NCI-H2196 (cell line): ENCODE results near the gene PRR15L.
"Not testable (repeated sequence)": the region's sequence is repeated elsewhere in the genome, so short reads cannot be mapped to it uniquely, and the experiment has no call there.

Source experiments
- DNase-seq: peaks from one replicate; lab custom pipeline; 2025; ENCODE audit not compliant: unreplicated experiment; lab: John Stamatoyannopoulos, UW

PRR15L gene

DNA sequence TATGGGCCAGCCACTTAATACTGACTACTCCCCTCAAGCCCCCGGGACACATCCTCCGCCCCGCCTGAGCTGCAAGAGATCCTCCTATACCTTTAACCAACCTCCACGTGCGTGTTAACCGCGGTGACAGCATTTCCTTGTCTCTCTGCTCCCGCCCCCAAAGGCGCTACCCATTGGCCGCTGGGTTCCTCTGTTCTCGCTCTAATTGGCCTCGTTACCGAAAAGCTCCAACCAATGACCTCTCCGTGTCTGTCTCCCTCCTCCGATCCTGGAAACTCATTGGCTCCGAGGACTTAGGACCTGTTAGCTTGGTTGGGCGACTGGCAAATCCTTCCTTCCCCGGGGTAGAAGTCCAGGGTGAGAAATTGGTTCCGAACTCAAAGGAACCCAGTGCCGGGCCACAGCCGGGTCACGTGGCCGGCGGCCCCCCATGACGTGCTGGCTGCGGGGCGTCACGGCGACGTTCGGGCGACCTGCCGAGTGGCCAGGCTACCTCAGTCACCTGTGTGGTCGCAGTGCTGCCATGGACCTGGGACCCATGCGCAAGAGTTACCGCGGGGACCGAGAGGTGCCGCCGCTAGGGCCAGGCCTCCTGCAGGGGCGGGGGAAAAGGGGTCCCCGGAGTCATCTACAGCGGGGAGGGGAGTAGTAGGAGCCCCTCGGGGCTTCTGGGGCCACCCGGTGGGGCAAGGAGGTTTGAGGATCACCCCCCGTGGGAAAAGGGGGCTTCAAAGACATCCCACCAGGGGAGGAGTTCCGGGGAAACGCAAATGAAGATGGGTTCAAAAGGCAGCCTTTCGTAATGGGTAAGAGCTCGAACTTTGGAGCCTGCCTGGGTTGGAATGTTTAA, 16.2 kb downstream of the PRR15L start, which contains the start of gene PNPO:
PNPO (plus strand) TSS at position 326 of the 850 bp plus-strand sequence; CDS start at position 431, 105 bp downstream.
- peak; percentile 99 for DNase-seq

DNA sequence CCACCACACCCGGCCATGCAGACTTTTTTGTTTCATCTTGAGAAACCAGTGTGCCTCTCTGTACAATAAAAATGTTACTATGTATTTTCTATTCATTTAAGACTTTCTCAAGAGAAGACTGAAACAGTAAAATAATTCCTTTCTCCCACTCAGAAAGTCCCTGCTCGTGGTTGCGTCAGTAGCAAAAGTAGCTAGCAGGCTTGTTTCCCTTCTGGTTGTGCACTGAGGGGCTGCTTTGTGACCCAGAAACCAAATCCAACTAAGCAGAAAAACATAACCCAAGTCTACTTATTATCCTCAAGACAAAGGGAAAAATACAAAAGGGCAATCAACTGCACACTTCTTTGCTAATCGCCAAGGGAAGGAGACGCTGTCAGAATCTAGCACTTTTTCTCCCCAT, 19.7 kb downstream of the PRR15L start:
- DNase-seq = no peak

DNA sequence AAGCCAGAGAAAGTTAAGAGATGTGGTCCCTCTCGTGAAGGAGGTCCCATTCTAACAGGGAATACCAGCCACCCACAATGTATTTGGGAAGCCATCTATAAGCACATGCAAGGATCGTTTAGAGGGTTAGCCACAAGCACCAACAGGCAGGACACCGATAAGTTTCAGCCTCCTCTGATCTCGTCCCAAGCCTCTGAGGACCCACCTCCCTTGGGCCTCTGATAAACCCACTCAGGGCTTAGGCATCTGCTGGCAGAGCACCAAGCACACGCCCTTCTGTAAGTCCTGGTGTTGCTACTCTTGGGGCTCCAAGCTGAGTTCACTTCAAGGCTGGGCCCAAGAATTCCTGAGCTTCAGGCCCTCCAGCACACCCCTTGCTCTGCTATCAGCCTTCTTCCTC, 21.7 kb downstream of the PRR15L start:
- DNase-seq = no peak

DNA sequence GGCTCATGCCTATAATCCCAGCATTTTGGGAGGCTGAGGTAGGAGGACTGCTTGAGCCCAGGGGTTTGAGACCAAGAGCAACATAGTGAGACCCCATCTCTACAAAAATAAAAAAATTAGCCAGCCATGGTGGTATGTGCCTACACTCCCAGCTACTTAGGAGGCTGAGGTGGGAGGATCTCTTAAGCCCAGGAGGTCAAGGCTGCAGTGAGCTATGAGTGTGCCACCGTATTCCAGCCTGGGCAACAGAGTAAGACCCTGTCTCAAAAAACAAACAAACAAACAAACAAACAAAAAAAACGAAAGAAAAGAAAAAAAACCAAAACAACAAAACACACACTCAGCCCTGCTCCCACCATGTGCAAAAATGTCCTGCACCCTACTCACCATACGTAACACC, 22.2 kb downstream of the PRR15L start:
- DNase-seq = not testable (repeated sequence)

DNA sequence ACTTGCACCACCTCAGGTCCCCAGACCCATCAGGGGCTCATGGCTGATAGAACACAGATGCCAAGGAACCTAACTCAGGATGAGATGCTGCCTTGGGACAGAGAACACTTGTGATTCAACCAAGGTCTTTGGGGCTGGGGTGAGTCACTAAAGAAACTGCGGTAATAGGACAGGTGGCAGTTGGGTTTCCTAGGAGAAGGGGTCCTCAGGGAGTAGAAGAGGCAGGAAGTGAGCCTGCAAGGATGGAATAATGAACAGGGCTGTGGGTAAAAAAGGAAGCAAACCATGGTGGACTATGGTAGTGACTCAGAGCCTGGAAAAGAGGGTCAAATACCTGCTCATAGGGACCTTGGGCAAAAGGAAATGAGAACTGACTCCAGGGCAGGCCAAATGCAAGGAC, 22.8 kb downstream of the PRR15L start:
- DNase-seq = no peak

DNA sequence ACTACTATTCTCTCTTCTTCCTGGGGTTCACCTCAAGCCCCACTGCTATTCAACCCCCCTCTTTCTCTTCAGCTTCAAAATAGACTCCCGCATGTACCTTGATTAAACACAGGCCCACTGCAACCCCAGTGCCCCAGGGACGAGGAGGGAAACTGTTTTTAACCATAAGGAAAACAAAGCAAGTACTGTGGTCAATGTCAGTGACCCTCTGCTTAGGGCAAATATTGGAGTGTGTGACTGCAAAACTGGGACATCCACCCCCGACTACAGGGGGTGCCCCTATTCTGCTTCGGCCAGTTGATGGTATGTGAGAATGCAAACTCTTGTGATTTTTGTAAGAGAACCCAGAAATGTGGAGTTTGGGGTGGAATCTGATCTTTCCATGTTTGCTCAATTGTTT, 25.8 kb downstream of the PRR15L start:
- DNase-seq = no peak

DNA sequence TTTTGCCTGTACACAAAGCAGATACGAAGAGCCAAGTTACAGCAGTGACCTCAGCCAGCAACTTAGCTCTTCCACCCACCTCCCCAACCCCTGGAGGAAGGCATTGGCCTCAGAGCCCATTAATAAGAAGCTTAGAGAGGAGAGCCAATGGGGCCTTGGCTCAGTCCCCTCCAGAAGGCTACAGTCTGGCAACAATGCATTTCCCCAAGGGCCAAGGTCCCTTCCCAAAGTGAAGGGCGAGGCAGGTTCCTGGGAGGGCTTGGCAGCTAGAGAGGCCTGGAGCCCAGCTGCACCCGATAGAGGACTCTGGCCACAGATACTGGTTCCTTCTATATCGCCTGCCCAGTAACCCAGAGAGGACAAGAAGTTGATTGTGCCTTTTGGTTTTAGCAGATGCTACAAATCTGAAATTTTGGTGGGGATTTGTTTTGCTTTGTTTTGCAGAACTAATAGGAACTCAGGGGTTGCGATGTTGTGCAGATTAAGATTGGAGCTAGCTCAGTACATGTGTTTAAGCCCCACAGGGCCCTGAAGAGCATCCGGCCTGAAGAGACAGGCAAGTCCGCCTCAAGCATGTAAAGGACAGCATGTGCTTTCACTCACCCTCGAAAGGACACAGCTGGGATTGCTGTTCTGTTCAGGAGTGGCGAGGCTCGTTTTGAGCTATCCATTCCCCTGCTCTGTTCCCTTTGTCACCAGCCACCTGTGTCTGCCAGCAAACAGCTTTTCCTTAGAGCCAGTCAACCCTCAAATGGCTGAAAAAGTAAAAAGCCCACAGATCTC, 28.3 kb downstream of the PRR15L start:
- no peak for DNase-seq

DNA sequence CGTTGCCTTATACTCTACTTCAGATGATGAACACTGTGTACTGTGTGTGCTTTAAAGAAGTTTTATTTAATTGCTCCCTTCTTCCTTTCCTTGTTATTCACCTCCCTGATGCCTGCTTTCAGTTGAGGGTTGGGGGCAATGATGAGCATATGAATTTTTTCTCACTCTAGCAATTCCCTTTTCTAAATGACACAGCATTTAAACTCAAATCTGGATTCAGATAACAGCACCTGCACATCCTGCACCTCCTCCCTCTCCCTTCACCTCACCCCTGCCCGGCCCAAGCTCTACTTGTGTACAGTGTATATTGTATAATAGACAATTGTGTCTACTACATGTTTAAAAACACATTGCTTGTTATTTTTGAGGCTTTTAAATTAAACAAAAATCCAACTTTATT, 29.3 kb downstream of the PRR15L start:
- no peak for DNase-seq

DNA sequence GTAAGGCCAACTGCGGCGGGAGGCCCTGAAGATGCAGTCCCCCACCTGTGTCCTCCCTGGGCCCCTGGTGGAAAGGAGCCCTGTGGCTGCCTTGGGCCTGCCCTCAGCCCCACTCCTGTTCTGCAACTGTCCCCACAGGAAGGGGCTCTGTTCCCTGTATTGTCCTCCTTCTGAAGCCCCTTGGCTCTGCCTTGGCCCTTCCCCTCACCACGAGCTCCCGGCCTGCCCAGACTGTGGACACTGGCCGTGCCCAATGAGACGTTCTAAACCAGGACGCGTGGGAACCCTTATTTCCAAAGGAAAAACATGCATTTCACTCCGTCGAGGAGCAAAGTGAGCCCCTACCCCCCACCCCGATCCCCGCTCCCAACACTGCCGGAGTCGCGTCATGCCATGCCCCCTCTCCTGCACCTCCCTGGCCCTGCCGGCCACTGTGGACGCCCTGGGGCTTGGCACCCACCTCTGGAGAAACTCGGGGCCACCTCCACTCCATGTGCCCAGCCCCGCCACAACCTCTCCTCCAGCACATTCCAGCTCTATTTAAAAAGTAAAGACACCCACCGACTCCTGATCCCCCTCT, 29.8 kb downstream of the PRR15L start:
- no peak for DNase-seq

DNA sequence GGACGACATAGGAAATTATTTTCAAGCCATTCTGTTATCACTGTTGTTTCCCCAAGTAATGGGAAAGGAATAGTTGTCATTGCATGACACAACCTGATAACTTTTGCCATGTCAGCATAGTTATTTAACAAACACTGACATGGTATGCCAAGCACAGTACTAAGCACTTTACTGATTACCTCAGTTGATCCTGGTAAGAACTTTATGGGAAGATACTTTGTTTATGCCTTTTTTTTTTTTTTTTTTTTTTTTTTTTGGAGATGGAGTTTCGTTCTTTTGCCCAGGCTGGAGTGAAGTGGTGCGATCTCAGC, 32.0 kb downstream of the PRR15L start:
- no peak for DNase-seq

DNA sequence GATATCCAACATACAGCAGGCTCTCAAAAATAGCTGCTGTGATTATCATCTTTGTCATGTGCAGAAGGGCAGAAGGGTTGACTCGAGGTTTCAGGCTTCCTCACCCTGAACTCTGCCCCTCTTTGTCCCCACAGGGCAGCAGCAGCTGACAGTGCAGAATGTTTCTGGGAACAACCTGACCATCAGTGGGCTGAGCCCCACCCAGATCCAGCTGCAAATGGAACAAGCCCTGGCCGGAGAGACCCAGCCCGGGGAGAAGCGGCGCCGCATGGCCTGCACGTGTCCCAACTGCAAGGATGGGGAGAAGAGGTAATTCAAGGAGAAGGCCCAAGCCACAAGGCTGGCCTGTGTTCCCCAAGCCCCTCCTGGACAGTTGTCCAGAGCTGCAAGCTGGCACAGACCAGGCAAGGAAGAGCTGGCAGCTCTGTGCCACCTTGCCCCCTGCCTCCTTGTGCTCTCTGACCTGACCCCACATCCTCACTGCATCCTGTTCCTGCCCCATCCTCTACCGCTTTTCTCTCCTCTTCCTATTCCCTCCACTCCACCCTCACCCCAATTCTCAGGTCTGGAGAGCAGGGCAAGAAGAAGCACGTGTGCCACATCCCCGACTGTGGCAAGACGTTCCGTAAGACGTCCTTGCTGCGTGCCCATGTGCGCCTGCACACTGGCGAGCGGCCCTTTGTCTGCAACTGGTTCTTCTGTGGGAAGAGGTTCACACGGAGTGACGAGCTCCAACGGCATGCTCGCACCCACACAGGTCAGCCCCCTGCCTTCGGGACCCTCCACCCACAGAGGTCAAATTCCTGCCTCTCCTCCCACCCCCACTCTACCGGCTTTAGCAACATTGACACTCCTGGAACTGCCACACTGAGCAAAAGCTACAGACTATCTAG, 32.7 kb downstream of the PRR15L start:
- no peak for DNase-seq

DNA sequence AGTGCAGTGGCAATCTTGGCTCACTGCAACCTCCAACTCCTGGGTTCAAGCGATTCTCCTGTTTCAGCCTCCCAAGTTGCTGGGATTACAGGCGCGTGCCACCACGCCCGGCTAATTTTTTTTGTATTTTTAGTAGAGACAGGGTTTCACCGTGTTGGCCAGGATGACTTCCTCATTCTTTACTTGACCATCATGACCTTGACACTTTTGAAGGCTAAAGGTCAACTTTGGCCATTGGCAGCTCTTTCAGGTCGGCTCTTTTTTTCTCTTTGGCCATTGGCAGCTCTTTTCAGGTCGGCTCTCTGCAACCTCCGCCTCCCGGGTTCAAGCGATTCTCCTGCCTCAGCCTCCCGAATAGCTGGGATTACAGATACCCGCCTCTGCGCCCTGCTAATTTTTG, 37.8 kb downstream of the PRR15L start:
- not testable (repeated sequence) for DNase-seq

DNA sequence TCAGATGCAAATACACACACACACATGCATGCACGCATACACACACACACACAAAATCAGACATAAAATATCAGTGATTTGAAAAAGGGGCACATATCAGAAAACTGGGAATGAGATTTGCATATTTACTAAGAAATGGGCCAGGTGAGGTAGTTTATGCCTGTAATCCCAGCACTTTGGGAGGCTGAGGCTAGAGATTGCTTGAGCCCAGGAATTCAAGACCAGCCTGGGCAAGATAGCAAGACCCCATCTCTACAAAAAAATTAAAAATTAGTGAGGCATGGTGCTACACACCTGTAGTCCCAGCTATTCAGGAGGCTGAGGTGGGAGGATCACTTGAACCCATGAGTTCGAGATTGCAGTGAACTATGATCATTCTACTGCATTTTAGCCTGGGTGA, 38.7 kb downstream of the PRR15L start:
- DNase-seq = no peak

DNA sequence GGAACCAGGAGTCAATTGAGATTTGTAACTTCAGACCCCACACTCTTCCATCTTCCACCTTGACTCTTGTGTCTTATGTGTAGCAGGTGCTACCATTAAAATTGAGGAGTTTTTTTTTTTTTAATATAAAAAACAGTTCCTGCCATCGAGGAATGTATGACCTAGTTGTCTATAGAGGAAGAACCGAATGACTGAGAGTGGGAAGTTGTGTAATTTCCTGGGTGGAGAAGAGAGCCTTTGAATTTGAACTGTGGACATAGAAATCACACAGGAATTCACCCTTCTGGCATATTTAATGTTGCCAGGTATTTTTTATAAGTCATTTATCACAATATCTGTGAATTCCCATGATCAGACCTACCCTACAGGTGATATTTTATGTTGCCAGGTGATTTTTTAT, 39.7 kb downstream of the PRR15L start:
- DNase-seq = no peak

DNA sequence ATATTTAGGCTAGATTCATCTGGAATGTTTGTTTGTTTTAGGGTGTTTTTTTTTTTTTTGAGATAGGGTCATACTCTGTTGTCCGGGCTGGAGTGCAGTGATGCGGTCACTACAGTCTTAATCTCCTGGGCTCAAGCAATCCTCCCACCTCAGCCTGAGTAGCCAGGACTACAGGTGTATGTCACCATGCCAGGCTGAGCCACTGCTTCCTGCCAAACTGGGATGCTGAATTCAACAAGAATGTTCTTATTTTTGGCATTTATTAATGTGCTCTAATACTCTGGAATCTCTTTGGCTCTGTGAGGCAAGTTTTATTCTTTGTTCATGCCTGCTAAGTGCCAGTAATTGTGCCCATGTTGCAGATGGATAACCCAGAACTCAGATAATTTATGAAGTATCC, 40.1 kb downstream of the PRR15L start:
- no peak for DNase-seq

DNA sequence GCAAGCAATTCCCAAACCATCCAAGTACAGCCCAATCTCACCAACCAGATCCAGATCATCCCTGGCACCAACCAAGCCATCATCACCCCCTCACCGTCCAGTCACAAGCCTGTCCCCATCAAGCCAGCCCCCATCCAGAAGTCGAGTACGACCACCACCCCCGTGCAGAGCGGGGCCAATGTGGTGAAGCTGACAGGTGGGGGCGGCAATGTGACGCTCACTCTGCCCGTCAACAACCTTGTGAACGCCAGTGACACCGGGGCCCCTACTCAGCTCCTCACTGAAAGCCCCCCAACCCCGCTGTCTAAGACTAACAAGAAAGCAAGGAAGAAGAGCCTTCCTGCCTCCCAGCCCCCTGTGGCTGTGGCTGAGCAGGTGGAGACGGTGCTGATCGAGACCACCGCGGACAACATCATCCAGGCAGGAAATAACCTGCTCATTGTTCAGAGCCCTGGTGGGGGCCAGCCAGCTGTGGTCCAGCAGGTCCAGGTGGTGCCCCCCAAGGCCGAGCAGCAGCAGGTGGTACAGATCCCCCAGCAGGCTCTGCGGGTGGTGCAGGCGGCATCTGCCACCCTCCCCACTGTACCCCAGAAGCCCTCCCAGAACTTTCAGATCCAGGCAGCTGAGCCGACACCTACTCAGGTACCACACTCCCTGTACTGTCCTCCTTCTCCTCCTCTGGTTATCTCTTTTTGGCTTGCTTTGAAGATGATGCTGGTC, 41.0 kb downstream of the PRR15L start:
- no peak for DNase-seq

DNA sequence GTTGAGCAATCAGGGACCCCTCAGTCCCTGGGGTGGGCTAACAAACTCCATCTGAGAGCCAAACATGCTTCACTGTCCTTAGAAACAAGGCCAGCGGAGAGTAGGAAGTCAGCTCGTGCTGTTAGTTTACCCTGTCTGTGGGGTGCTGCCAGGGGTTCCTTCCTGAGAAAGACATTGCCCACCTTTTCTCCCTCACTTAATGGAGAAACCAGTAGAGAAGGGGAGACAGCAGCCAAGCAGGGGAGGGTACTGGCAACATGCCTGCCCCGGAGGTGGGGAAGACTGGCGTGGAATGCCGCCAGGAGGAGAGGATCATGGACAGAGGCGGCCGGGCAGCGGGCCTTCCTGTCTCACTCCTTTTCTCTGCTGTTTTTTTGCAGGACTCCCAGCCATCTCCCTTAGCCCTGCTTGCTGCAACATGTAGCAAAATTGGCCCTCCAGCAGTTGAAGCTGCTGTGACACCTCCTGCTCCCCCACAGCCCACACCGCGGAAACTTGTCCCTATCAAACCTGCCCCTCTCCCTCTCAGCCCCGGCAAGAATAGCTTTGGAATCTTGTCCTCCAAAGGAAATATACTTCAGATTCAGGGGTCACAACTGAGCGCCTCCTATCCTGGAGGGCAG, 41.8 kb downstream of the PRR15L start:
- no peak for DNase-seq

DNA sequence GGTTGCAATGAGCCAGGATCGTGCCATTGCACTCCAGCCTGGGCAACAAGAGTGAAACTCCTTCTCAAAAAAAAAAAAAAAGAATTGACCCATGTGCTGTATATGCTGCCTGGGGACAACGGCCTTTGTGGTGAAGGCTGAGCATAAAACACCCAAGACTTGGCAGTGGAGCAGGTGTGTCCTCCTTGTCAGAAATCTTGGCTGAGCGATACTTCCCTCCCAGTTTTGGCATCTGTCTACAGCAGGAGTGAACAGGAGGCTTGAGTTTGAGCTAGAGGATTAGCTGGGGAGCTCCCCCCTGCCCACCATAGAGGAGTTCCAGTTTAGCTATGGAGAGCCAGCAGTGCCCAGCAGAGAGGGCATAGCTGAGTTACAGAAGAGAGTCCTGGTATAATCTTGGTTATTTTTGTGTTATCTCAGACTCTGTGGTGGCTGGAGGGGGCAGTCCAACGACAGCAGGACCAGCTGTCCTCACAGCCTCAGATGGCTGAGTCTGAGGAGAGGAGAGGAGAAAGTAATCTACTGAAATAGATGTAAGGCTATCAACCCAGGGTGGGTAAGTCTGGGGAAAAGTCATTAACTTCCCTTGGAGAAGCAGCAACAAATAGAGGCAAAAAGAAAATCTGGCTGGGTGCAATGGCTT, 43.3 kb downstream of the PRR15L start:
- DNase-seq = no peak

DNA sequence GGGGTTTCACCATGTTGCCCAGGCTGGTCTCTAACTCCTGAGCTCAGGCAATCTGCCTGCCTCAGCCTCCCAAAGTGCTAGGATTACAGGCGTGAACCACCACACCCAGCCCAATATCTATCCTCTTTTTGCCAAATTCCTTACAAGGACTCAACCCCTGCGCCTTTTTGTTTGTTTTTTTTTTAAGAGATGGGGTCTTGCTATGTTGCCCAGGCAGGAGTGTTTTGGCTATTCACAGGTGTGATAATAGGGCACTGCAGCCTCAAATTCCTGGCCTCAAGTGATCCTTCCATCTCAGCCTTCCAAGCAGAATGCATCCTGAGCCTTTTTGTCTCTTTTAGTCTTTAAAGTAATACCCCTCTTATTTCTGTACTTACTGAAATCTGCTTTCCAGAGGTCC, 44.6 kb downstream of the PRR15L start:
- DNase-seq = no peak
